ENCODE measurements around the gene PPL.

PPL gene

DNA sequence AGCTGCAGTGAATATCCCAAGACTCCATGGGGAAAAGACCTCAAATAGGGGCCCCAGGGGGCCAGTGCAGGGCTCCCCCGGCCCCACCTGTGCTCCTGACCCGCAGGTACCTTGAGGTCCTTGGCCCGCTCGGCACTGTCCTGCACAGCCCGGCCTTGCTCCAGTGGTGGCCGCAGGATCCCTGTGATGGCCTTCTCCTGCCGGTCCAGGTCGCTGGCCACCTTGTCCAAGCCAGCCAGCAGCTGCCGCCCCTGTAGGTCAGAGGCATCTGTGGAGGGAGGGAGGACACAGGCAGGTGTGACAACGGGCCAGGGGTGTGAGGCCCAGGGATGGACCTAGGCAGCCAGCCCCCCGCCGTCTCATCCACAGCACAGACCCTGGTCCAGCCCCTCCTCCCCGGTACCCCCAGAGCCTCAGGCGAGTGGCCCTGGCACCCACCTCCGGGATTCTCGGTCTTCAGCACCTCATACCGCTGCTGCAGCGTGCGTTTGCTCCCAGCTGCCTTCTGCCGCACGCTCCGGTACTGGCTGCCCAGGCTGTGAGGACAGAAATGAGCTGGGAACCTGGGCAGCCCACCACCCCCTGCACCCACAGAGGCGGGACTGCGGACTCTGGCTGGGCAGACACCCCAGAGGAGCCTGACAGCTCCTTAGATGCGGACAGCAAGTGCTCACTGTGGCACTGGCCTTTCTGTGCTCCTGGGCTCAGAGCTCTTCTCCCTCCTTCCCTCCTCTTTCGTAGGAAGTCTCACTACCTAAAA lies 43.7 kb downstream of the PPL start:
- H3K27ac ChIP-seq, result no peak overlapping the region
- TF ChIP-seq, protein P1, sequence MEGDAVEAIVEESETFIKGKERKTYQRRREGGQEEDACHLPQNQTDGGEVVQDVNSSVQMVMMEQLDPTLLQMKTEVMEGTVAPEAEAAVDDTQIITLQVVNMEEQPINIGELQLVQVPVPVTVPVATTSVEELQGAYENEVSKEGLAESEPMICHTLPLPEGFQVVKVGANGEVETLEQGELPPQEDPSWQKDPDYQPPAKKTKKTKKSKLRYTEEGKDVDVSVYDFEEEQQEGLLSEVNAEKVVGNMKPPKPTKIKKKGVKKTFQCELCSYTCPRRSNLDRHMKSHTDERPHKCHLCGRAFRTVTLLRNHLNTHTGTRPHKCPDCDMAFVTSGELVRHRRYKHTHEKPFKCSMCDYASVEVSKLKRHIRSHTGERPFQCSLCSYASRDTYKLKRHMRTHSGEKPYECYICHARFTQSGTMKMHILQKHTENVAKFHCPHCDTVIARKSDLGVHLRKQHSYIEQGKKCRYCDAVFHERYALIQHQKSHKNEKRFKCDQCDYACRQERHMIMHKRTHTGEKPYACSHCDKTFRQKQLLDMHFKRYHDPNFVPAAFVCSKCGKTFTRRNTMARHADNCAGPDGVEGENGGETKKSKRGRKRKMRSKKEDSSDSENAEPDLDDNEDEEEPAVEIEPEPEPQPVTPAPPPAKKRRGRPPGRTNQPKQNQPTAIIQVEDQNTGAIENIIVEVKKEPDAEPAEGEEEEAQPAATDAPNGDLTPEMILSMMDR (conservative IDR thresholded peaks at IDR 0.05), result no peak

DNA sequence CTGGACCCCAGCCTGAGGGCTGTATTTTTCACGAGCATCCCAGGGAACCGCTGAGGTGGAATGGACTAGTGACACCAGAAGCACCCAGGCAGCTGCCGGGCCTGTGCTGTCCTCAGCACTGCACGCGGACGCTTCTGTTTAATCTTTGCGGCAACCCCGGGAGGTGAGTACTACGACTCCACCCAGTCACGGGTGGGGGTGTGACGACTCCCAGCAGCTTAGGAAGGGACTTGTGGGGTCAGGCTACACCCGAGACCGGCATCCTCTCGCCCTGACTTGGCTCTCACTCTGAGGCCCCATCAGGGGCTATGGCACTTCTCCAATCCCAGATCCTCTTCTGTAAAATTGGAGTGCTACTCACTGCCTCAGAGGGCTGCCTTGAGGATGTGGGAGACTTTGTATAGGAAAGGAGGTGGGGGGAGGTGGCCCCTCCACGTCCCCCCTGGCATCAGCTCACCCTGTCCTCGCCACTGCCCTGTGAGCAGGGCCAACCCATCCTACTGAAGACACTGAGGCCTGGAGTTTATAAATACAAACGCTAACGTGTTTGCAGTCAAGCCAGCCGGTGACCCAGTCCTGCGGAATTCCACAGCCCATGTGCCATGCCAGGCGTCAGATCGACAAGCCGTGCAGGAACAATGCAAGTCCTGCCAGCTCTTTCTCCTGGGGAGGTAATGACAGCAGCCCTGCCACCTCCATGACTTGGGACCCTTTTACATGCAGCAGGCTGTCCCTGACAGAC lies 44.4 kb downstream of the PPL start:
- TF ChIP-seq, protein P1 (conservative IDR thresholded peaks at IDR 0.05), result no peak
- no peak overlapping the region for H3K27ac ChIP-seq

- no peak overlapping the region for H3K27ac ChIP-seq
- TF ChIP-seq, protein P1 (conservative IDR thresholded peaks at IDR 0.05), result no peak
Observed at GRCh38 chr16:4891886-4892216, 45.1 kb downstream of the PPL start.

GRCh38 chr16:4891097-4891885 lies 45.7 kb downstream of the PPL start:
- H3K27ac ChIP-seq, result no peak overlapping the region
- TF ChIP-seq, protein P1 (conservative IDR thresholded peaks at IDR 0.05), result no peak

- TF ChIP-seq, protein P1 (conservative IDR thresholded peaks at IDR 0.05), result no peak
- H3K27ac ChIP-seq, result no peak overlapping the region
Observed at GRCh38 chr16:4890686-4891085, 46.3 kb downstream of the PPL start.

DNA sequence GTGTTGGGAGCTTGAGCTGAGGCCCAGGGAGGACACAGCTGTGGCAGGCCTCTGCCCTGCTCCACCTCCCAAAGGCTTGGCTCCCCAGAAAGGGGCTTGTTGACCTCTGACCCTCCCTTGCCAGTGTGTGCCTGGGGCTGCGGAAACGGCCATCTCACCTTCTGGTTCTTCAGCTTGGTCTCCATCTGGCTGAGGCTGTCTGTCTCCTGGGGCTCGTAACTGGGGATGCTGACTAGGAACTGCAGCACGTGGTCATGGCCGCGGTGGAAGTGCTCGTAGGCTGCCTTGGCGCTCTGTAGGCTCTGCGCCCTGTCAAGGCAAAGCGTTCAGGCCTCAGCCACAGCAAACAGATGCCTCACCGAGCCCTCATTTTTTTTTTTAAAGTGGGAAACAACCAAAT lies 46.9 kb downstream of the PPL start:
- H3K27ac ChIP-seq, result peak overlapping the region; percentile 68
- TF ChIP-seq, protein P1 (conservative IDR thresholded peaks at IDR 0.05), result no peak

All from VCaP (cell line).